Stimulated activated CD4-positive, alpha-beta T cell treated with anti-CD3 and anti-CD28 coated beads, Interleukin-2, amount 100 ng/mL, for 24 hours (primary cell): Measurements from ENCODE around the gene CGB2.

Source experiments
- DNase-seq, 2 donors: peaks; one replicate each; pipeline ENCODE4 v3.0.0-alpha.2; 2020

CGB2 gene

DNA sequence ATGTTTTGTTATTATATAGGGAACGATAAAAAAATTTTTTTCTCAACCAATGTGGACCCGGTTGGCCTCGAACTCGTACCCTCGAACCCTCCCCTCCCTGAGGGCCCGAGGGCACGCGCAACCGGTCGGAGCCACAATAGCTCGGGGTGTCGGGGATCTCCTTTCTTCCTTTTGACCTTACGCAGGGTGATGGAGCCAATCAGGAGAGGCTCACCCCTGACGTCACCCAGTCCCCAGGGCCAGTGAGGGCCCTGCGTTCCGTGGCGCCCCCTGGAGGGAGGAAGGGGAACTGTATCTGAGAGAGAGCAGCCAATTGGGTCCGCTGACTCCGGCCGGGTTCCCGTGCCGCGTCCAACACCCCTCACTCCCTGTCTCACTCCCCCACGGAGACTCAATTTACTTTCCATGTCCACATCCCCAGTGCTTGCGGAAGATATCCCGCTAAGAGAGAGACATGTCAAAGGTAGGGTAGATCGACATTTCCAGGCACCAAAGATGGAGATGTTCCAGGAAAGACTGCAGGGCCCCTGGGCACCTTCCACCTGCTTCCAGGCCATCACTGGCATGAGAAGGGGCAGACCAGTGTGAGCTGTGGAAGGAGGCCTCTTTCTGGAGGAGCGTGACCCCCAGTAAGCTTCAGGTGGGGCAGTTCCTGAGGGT lies at the start of gene CGB2:
CGB2 (plus strand) TSS at position 249 of the 660 bp plus-strand sequence; CDS start at position 455, 206 bp downstream.
- DNase-seq = peak; percentile 58 to 81

DNA sequence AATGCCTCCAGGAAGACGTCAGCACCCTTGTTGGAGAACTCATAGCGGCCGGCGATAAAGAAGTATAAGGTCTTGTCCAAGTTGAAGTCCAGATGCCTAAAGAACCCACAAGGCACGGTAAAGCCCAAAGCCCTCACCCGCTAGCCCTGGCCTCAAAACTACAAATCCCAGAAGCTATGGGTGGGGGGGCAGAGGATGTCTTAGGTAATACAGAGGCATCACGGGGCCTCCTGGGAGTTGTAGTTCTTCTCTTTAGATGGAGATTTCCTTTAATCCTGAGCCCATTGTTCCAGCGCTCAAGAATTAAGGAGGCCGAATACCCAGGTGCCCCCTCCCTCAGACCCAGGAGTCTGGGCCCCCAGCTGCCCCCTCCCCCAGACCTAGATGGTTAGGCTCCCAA lies 49.4 kb upstream of the CGB2 start:
- DNase-seq = no peak

DNA sequence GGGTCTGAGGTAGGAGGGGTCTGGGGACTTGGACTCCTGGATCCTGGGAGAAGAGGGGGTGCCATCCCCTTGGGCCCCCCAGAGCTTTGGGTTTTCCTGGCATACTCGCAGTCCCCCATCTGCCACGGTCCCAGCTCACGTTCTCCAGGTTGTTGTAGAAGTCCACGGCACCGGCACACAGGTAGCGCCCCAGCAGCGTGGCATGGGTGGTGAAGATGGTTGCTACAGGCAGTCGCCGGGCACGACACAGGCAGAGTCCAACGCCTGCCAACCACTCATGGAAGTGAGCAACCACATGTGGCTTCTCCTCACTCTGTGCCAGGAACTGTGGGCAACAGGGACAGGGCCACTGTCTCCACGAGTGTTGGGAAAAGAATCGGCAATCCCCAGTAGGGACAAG lies 46.0 kb upstream of the CGB2 start:
- DNase-seq = no peak

DNA sequence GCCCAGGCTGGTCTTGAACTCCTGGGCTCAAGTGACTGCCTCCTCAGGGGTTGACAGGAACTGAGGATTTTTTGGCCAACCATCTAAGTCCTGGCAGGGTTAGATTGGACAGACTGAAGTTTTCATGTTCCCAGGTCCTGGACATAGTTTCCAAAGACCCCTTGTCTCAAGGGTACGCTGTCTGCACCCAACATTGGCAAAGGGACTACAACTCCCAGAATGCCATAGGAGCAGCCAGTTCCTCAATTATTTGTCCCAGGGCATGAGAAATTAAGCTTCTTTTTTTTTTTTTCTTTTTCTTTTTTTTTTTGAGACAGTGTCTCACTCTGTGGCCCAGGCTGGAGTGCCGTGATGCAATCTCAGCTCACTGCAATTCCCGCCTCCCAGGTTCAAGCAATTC lies 45.5 kb upstream of the CGB2 start:
- no peak for DNase-seq

DNA sequence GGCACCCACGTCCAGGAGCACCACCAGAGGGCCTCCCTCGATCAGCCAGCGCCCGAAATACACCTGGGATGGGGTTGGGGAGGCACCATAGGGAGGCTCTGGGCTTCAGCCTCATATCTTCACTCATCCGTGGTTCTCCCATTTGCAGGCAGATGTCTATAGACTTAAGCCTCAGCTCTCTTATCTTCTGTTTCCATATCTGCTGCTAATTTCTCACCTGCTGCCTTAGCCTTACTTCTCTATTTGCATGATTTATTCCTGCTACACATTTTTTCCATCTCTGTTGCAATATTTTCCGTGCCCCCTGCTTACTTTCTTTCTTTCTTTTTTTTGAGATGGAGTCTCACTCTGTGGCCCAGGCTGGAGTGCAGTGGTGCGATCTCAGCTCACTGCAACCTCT lies 44.4 kb upstream of the CGB2 start:
- no peak for DNase-seq

DNA sequence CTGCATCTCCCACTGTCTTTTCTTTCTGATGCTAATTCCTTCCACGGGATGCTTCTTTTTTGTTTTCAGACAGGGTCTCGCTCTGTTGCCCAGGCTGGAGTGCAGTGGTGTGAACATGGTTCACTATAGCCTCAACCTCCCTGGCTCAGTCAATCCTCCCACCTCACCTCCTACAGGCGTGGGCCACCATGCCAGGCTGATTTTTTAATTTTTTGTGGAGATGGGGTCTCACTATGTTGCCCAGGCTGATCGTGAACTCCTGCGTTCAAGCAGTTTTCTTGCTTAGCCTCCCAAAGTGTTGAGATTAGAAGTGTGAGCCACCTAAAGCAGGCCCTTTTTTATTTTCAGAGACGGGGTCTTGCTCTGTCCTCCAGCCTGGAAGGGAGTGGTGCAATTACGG lies 43.4 kb upstream of the CGB2 start:
- no peak for DNase-seq

DNA sequence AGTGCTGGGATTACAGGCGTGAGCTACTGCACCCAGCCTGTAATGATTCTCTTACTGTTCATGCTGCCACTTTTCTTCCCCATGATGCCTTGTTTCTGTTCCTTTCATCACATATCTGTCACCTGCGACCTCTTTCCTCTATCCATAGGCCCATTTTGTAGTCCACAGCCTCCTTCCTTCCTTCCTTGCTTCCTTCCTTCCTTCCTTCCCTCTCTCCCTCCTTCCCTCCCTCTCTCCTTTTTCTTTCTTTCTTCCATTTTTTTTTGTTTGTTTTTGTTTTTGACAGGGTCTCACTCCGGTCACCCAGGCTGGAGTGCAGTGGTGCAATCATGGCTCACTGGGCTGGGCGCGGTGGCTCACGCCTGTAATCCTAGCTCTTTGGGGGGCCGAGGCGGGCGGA lies 42.8 kb upstream of the CGB2 start:
- no peak for DNase-seq

DNA sequence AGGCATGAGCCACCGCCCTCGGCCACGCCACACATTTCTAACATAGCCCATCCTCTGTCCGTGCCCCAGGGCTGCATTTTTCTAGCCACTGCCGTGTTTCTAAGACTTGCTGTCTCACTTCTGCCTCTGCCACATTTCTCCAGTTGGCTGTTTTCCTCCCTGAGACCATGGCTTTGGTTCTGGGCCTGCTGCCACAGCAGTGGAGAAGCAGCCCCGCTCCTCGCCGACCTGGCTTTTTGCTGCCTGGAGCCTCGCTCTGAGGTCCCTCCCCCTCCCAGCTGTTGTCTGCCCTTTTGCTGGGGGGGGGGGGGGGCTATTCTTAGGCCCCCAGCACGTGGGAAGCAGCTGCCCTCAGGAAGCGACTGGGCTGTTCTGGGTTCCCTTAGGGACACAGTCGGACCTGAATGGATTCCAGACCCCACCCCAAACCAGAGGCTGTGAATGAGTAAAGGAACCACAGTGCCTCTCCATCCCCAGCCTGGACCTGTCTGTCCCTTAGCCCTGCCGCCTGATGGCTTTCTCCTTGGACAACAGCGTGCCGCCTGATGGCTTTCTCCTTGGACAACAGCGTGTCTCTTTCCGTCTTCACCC lies 41.9 kb upstream of the CGB2 start:
- DNase-seq = no peak

DNA sequence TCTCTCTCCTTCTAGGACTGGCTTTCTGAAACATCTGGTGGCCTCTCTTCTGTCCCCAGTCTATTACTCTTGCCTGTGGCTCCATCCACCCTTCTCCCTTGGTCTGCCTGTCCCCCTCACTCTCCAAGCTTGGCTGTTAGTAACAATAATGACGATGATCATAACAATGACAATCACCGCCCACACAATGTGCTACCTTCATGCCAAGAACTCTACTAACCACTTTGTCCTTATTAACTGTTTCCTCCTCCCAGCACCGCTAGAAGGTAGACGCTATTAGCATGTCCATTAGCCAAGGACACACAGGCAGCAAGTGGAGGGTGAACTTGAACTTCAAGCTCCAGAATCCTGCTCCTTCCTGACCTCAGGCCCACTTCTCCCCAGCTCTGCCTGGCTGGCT lies 41.3 kb upstream of the CGB2 start:
- no peak for DNase-seq

DNA sequence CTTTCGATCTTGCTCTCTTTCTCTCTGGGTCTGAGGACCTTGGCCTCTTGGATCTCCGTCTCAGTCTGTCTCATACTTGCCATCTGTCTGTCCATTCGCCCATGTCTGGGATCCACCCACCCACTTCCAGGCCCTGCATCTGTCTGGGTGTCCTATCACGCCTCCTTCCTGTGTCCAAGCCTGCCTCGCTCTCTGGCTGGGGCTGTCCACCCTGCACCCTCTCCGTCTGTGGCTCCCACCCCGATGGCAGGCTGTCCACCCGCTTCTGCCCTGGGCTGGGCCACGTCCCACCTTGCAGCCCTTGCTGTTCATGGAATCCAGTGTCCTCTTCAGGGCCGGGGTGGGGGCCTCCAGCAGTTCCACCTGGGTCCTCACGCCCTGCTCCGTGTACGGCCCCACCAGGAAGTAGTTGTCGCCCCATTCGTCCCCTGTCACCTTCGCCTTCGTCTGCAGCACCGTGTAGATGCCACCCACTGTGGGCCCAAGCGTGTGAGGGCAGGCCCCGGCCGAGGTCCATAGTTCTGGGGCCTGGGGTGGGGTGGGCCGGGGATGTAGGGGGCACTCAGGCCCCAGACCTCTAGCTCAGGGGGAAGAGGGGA lies 40.6 kb upstream of the CGB2 start:
- DNase-seq = no peak

DNA sequence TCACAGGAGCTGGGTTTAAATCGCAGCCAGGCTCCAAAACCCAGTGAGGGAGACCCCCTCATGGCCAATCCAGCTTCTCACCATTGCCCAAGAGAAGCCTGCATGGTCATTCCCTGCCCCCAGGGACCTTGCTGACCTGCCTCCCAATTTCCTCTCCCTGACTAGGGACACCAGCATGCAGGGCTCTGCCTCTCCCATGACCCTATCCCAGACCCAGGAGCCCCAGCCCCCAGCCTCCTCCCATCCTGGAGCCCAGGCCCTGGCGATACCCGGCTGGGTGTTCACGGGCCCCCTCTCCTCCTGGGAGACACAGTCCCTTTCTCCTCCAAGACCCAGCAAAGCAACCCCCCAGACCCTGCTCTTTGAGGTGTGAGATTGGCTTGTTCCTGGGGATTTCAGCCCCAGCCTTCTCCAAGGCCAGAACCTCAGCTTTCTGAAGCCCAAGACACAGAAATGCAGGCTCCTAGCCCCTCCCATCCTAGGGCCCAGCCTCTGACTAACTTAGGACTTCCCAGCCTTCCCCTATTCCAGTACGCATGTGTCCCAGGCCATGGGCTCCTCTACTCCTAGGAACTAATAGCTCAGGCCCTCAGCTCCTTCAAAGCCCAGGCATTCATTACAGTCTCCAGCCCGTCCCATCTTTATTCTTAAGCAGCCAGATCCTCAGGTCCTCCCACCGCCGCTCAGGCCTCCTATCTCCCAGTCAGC lies 39.7 kb upstream of the CGB2 start:
- no peak for DNase-seq

DNA sequence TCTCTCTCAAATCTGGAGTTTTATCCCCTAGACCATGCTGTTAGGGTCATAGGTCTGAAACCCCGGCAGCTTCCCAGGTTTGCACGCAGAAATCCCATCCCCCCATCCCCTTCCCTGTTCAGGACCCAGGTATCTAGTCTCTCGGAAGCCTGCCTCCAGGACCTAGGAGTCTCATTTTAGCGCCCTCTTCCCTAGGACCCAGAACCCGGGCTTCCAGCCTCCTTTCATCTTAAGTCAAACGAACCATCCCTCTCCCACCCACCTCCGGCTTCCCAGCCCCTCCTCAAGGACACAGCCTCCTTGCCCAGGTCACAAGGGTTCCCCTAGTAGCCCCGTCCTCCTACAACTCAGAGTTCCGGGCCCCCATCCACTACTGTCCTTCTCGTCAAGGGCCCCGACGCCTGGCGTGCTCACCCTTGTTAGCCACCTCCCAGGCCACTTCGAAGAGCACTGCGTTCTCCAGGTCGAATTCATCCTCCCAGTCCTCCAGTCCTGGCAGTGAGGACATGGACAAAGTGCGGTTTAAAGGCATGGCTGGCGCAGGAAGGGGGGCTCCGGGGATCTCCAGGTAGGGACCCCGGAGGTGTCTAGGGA lies 39.0 kb upstream of the CGB2 start:
- DNase-seq = peak in 1 of 2 donors; percentile 24

DNA sequence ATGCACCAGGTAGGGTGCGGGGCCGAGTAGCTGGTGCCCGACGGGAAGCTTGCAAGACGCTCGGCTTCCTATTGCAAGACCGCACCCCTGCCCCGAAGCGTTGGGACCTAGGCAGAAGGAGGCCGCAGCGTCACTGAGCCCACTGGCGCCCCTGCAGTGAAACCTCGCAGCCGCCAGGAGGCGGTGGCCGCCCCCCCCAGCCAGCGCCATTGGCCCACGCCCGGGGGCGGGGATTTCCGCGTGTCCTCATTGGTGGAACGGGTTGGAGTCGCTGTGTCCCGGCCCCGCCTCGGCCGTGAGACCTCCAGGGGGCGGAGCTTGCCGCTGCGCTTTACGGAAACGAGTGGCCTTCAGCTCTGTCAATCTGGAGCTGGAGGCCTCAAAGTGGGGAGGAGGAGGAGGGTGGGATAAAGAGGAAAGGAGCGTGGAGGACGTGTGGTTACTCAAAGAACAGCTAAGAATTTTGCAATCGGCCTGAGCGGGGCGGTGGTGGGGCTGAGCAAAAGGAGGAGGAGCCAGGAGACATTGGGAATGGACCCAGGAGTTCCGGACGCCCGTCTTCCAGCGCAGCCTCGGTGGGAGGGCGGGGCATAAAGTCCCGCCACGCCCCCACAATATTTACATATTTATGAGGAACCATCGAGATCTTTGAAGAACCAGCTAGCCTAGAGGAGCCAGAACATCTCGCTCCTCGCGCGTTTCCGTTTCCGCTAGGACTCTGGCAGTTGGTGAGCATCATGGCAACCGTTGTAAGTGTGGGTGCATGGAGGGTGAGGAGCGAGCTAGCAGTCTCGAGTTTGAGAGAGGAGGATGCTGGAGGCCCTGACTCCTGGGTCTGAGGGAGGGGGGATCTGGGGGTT lies 38.3 kb upstream of the CGB2 start, which contains the start of the genes GYS1 and RUVBL2:
GYS1 (minus strand) TSS at position 135 of the 860 bp plus-strand sequence. CDS start 197 bp downstream, outside the sequence.
RUVBL2 (plus strand) TSS at position 713 of the 860 bp plus-strand sequence; CDS start at position 738, 25 bp downstream.
- peak; percentile 100 for DNase-seq

DNA sequence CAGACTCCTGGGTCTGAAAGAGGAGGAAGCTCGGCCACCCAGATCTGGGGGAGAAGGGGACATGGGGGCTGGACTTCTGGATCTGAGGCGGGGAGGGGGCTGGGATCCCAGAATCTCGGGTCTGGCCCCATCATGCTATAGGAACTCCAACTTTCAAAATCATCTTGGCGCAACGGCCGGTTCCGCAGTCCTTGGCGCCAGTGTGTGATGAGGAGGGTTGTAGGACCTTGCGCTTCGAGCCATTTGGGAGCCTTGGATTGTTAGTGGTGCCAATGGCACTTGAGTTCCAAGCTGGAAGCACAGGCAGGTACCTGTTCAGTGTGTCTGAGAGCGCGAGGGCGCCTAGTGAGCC lies 37.7 kb upstream of the CGB2 start:
- no peak for DNase-seq

DNA sequence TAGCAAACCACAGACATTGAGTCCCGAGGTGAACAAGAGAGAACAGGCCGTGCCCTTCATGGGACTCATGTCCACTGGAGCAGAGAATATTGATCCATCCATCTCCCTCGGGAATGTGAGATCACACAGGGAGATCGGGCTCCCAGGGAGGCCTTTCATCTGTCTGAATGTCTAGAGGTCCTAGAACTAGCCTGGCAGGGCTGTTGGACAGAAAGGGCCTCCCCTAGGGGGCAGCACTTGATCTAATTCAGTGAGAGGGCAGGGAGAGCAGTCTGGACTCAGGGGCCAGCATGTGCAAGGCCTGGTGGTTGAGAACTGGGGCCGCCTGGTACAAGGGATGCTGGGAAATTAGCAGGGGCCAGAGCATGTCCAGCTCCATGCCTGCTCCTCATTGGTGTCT lies 33.7 kb upstream of the CGB2 start:
- peak; percentile 69 to 70 for DNase-seq

DNA sequence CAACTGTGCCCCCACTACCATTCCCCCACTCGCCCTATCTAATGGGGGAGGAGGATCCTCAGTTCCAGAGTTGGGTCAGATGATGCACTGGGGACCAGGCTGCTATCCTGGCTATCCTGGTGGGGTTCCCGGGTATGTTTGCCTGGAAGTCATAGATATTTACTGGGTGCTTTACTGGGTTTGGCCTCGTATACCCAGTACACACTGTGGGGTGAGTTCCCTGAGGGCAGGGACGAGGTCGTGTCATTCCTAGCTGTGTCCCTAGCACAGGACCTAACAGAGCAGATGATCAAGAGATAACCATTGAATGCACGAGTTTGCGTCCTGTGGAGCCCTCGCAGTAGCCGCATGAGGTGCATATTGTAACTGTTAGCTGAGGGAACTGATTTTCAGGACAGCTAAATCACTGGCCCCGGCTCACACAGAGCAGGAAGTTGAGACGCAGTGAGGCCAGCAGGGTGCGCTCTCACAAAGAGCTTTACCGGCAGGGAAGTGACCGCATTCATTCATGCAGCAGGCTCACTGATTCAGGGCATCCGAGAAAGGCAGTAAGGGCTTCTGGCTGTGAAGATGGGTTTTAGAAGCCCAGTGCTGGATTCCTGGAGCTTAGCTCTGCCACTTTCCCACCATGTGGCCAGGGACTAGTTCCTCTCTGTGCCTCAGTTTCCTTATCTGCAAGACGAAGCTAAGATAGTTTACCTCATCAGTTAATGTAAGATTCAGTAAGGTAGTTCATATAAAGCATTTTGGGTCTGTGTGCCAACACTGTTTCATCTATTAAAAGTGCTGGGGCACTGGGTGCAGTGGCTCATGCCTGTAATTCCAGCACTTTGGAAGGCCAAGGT lies 32.0 kb upstream of the CGB2 start:
- DNase-seq = peak; percentile 71 to 76

DNA sequence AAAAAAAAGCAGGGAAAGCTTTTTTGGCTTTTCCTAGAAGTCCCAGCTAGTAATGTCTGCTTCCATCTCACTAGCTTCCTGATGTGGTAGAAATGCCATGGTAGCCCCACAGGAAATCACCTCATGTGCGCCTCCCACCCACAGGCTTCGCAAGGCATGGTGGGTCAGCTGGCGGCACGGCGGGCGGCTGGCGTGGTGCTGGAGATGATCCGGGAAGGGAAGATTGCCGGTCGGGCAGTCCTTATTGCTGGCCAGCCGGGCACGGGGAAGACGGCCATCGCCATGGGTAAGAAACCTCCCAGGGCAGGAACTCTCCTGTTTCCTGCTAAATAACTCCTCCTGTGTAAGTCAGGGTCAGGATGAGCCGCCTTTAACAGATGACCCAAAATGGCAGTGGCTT lies 27.6 kb upstream of the CGB2 start:
- DNase-seq = no peak

DNA sequence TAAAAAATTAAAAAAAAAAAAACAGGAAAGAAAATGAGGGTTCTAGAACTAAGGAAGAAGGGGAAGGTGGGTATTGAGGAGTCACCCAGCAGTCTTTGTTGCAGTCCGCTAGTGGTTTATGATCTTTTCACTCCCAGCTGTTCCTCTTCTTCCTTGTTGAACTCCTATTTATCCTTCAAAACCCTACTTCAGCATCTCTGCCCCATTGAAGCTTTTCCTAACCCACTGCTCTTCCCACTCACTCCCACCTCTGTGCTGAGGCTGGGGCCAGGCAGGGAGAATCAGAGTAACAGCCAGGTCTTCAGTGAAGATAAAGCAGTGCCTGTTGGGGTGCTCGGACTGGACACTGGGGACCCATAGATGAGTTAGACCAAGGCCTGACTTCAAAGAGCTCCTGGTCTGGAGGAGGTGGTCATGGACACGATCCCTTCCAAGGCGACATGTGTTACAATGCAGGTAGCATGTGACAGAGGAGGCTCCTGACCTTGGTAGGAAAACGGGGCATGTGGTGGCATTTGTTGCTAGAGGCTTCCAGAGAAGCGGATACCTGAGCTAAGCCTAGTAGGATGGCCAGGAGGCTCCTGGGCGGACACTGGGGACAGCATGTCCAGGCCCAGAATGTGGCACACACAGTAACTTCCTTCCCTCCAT lies 26.6 kb upstream of the CGB2 start:
- DNase-seq = no peak

DNA sequence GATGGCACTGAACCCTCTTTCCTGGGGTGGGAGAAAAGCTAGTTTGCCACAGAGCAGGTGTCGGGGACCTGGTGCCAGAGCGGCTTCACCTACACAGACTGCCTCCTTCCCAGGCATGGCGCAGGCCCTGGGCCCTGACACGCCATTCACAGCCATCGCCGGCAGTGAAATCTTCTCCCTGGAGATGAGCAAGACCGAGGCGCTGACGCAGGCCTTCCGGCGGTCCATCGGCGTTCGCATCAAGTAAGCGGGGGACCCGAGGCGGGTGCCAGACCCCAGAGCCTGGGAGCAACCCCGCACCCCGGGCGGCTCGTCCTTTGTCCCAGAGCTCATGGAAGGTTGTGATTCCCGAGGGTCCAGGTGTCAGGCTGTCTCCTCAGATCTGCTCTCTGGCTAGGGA lies 24.8 kb upstream of the CGB2 start:
- DNase-seq = no peak

DNA sequence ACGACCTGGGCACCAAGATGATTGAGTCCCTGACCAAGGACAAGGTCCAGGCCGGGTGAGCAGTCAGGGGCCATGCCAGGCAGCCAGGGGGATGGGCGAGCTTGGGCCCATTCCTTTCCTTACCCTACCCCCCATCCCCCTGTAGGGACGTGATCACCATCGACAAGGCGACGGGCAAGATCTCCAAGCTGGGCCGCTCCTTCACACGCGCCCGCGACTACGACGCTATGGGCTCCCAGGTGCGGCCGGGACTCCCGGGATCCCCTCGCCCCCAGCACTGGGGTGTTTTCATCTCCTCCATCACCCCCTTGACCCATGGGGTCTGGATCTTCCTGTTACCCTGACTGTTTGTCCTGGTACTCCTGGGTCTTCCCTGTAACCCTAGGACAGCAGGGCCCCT lies 21.9 kb upstream of the CGB2 start:
- no peak for DNase-seq

DNA sequence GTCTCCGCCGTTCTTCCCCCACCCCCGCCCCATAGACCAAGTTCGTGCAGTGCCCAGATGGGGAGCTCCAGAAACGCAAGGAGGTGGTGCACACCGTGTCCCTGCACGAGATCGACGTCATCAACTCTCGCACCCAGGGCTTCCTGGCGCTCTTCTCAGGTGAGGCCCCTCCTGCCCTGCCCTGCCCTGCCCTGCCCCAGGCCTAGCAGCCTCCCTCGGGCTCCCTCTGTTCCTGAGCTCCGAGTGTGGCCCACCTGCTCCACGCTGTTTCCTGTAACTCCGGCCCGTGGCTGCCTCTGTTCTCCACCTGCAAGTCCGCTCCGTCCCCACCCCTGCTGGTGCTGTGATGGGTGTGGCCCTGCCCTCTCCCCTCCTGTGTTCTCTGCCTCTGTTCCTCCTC lies 21.2 kb upstream of the CGB2 start:
- no peak for DNase-seq
